Measurements from ENCODE around the gene KIF5B. TPM values are rescaled to one million over a fixed set of nuclear protein-coding genes. Genes with fewer than 3 reads are reported as not detected.
"Not testable (repeated sequence)": the region's sequence is repeated elsewhere in the genome, so short reads cannot be mapped to it uniquely, and the experiment has no call there.

The KIF5B gene
- total RNA-seq, 1 donor from 2014 or later: 72.1 TPM

DNA sequence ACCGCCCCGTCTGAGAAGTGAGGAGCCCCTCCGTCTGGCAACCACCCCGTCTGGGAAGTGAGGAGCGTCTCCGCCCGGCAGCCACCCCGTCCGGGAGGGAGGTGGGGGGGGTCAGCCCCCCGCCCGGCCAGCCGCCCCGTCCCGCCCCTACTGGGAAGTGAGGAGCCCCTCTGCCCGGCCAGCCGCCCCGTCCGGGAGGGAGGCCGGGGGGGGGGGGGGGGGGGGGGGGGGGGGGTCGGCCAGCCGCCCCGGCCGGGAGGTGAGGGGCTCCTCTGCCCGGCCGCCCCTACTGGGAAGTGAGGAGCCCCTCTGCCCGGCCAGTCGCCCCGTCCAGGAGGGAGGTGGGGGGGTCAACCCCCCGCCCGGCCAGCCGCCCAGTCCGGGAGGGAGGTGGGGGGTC is 86.4 kb downstream of the KIF5B start:
- intact Hi-C loops (cut with micrococcal nuclease): not testable (repeated sequence)

DNA sequence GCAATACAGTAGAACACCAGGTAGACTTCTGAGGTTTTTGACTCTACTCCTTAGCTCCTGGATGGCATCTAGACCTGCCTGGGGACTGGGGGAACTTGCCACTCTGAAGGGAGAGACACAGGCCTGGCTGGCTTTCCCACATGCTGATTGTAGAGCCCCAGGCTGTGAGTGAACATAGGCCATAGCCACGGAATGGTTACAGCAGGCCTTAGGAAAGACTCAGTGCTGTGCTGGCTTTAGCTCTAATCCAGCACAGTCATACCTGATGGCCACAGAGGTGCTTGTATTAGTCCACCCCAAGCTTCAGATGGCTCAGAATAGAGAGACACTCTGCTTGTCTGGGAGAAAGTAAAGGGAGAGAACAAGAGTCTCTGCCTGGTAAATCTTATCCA is 92.6 kb downstream of the KIF5B start:
- intact Hi-C loops (cut with micrococcal nuclease): no loop called here

DNA sequence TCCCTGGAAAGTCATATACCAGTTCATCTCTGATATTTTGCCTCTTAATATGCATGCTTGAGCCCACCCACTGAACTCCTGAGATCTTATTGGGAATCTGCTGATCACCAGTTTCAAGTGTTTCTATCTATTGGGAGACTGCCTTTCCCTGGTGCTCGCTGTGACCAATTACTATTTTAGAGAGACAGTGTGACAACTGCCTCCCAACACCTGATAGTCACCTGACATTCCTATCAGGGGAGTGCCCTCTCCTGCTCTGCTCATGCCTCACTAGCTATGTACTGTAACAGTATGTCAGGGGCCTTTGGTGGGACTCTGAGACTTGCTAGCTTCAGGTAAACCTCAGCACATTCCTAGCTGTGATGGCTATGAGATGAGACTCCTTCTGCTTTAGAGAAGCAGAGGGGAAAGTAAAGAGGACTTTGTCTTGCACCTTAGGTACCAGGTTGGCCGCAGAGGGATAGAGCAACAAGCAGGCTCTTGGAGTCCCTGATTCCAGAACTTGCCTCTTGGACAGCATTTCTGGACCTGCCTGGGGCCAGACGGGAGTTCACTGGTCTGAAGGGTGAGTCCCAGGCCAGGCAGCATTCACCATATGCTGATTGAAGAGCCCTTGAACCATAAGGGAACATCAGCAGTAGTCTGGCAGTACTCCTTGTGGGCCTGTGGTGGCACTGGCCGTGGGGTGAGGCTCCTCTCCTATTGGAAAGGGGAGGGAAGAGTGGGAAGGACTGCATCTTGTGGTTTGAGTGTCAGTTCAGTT is 93.2 kb downstream of the KIF5B start:
- intact Hi-C loops (cut with micrococcal nuclease): no loop called here

DNA sequence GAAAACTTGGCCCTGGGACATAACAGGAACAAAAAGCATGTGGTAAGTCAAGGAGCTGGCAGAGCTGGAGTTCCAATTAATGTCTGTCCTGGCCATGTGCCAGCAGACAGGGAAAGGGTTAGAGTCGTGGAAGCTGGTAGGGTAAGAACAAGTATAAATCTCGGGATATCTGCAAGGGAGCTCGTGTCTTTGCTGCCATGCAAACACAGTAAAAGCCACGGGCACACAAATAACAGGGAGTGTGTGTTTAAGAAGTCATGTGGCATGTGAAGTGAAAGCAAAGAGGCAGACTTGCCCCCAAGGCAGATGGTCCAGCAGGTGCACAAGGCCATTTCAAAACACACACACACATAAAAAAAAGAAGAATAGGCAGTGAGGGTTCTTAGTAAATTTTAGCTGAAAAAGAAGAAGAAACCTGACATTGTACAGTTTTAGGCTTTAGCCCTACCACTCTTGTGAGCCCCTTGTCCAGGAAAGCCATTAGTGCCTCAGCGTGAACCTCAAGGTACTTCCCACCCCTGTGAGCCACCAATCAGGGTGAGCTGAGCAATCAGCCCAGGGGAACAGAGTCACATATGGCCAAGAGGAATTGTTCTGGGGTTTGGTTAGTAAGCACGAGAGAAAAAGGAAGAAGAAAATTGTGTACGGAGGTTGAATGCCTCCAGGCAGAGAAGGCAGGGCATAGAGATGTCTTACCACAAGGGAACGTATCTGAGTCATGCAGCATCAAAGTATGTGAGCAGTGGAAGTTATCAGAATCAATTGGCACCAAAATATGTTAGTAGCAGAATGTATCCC is 94.7 kb downstream of the KIF5B start:
- intact Hi-C loops (cut with micrococcal nuclease): loop anchor here (2.0 kb wide), 1 partner anchor 43 kb away; no protein-coding TSS in a partner anchor

DNA sequence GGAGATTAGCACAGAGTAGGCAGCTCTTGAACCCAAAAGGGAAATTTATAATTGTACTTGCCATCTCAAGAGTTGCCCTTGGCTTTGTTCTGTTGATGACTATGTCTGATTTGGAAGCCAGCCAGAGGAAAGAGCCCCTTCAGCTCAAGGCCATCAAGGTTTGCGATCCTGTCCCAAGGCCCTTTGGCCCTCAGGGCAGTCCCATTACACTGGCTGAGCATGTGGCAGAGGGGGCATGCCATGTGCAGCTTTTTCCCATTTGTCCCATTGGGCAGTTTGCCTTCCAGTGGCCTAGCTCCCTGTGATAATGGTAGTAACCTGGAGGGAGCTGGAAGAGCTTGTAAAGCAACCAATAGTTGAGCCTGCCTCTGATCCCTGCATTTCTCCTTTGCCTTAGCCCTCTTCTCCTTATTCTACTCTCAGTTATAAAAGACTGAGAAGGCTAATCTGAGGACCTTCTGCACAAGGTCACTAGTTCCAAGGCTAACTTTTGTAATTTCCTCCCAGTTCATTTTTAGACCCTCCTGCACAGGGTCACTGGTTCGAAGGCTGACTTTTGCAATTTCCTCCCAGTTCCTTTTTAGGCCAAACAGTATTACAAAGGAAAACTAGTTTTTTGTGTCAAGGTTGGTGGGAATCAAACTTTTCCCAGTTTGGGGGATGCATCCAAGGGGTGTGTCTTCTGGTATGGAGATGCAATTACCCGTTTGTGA is 96.6 kb downstream of the KIF5B start:
- intact Hi-C loops (cut with micrococcal nuclease): loop anchor here (2.0 kb wide), 1 partner anchor 45 kb away; no protein-coding TSS in a partner anchor

Other genes with a start within 250 kb of the KIF5B start
- gene ARHGAP12, start 127.6 kb downstream of the KIF5B start, total RNA-seq: 5.8 and 7.2 TPM in 2 replicates